GM18909 (cell line): Measurements from ENCODE around the gene COL4A2.

Experiments used
- ATAC-seq: cut with Tn5 transposase; IDR thresholded peaks from one replicate; pipeline ENCODE4 v1.9.1; 2021; ENCODE audit warnings: mild to moderate bottlenecking; ENCODE audit not compliant: unreplicated experiment, poor library complexity

Gene COL4A2

DNA sequence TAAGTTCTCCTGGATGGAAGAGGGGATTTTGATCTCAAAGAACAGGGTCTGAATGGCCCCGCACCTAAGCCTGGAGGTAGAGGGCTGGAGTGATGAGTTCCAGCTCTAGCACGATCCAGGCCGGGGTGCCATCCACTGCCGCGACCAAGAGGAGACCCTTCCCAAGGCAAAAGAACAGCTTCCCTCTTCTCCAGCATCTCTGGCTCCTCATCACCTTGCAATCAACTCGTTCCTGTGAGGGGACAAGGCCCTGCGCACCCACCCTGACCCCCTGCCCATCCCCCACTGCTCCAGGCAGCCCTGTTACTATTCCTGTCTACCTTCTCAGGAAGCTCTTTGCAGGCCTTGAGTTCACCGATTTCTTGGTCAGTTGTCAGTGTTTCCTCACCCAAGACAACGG, 17.9 kb upstream of the COL4A2 start:
- no peak for ATAC-seq

DNA sequence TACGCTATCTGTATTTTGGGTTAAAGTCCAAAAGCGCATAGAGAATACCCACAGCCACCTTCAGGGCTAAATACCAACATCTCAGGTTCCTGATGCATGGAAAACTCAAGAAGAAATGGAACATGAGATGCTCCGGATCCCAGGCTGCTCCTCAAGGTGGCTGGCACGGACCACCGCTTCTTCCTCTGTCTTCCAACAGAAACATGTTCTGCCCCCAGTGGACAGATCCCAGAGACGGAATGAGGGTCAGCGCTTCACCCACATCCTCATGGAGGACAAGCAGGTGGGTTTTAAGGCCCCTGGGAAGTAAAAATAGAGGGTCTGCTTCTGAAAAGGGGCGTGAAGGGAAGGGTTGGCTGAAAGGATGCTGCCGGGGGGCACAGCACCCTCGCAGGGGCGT, 17.4 kb upstream of the COL4A2 start:
- ATAC-seq, result no peak

DNA sequence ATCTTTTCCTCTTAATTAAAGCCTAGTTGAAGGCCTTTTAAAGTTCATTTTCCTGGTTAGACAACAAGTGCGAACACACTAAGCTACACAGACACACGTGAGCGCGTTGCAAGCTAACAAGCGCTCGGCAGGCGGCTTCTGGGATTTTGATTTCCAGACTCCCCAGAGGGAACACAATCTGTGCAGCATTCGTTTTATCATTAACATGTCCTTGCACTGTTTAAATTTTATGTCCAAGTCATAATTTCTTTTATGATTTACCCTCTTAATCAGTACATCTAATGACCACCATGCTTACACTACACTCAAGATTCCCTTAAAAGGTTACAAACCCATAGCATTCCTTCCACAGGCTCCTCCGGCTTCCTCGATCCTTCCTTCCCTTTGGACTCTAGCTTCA, 16.9 kb upstream of the COL4A2 start:
- no peak for ATAC-seq

DNA sequence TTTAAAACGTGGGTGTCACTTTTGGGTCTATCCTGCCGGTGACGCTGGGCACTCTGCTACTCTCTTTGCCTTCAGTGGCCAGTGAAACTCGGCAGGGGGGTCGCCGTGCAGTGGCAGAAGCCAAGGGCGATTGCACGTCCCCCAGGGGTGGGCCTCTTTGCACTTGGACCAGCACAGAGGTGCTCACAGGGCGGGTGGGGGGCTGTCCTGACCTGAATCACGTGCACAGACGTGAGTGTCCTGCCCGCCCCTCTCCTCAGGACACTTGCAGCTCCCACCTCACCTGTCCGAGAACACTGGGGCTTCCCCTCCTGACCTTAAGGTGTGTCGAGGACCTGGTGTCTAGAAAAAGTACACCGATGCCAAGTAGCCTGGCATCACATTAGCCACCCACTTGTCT, 16.3 kb upstream of the COL4A2 start:
- ATAC-seq, result no peak

DNA sequence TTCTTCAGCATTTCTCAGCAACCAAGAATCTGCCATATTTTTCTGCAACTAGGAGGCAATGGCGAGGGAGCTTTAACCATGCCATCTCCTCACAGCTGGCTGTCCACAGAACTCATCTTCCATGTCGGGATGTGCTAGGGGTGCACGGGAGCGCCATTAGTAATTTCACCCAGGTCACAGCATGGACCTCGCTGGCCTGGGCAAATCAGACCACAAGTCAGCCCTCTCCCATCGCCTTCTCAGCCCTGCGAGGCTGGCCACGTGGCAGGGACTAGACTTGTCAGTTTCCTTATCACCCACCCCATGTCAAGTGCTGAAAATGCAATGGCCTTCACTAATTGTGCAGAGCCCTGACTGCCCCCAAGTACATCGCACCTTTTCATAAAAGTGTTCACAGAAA, 15.8 kb upstream of the COL4A2 start:
- no peak for ATAC-seq

DNA sequence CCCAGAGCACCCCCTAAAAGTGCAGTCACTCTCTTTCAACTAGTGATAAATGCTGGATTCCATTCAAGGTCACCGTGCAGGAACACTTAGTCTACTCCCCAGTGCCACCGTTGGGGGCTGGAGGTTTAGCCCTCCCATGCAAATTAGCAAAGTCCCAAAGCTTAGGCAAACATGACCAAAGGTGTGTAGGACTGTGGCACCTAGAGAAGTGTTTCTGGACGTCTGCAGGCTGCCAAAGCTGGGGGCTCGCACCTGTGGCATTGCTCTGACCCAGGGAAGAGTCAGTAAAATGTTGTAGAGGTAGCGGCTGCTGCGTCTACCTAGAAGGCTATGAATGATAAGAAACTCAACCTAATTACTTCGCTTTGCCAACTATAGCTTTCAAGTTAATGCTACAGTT, 14.0 kb upstream of the COL4A2 start:
- no peak for ATAC-seq

DNA sequence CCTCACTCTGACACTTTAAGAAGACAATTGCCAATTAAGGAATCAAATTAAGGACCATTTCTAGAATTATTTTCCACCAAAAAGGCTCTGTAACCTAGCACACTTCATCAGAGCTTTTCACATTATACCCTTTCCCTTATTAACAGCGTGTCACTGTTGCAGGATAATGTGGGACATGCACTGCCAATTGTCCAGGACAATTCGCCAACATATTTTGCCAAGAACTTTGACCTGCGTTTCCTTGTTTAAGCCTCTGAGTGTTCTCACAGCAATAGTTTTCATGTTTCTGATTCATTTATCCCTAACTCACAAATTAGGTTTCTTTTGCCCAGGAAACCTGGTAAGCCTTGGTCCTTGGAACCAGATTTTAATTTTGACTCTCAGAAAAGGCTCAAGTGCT, 13.4 kb upstream of the COL4A2 start:
- no peak for ATAC-seq

DNA sequence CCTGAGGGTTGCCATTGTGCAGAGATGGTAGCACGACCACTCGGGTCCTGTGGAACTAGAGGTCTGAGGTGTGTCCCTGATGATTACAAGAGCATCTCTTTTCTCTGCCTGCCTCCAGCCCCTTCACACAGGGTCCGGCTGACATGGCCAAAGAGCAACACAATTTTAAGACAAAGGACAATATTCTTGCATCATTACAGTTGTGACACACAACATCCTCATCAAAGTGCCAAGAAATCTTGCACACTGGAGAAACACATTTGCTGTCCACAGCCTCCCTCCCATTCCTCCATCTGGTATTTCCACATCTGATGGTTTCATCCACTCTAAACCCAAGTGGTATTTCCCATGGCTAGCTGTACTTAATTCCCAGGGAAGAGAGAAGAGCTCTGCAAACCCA, 12.9 kb upstream of the COL4A2 start:
- ATAC-seq, result no peak

DNA sequence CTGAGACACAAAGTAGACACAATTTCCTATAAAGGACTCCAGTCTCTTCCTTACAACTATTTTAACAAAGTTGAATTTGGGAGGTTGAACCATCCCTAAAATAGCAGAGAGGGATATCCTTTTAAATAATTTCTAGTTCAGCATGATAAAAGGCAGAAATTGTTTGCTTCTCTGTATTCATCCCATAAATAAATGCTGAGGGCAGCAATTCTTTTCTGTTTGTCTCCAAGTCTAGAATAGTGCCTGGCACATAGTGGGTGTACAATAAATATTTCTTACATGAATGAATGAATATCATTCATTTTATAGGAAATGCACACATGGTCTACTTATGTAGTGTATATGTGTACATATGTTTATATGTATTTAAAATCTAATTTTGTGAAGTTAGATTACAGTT, 12.5 kb upstream of the COL4A2 start:
- ATAC-seq, result no peak

DNA sequence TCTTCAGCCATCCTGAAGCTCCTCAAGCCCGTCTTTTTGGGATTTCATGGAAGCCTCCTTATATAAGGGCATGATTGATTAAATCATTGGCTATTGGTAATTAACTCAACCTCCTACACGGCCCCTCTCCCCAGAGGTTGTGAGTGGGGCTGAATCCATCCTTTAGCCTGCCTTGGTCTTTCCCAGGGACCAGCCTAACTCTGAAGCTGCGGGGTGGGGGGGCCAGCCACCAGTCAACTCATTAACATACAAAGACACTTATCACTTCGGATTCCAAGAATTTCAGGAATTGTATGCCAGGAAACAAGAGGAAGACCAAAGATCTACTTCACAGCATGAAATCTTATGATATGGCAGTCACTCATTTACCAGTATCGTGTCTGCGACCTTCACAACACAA, 10.1 kb upstream of the COL4A2 start:
- ATAC-seq, result no peak

DNA sequence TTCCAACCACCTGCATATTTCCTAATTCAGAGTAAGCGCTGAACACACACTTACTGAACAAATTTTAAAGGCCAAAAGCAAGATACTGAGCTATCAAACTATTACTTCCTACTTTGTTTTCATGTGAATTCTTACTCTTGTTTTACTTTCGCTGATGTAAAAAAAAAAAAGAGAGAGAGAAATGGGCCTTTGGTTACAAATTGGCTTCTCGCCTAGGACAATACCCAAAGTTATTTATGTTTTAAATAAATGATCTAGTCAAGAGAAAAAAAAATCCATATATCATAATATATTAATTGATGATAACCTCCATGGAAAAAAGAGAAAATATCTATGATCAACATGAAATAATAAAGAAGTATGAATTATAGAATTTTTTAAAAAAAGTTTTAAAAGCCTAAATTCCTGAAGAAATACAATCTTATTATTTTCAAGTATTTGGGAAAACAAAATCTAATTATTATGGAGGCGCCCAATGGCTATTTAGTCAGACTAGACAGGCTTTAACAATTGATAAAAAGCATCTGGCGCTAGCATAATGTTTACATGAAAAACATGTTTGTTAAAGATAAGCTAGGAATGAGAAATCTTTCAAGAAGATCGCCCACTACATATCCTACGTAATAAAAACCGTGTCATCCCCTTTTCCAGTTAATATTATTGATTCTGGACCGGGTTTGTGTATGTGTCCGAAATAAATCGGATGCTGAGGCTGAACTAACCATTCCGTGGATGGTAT, 9.1 kb upstream of the COL4A2 start:
- no peak for ATAC-seq

DNA sequence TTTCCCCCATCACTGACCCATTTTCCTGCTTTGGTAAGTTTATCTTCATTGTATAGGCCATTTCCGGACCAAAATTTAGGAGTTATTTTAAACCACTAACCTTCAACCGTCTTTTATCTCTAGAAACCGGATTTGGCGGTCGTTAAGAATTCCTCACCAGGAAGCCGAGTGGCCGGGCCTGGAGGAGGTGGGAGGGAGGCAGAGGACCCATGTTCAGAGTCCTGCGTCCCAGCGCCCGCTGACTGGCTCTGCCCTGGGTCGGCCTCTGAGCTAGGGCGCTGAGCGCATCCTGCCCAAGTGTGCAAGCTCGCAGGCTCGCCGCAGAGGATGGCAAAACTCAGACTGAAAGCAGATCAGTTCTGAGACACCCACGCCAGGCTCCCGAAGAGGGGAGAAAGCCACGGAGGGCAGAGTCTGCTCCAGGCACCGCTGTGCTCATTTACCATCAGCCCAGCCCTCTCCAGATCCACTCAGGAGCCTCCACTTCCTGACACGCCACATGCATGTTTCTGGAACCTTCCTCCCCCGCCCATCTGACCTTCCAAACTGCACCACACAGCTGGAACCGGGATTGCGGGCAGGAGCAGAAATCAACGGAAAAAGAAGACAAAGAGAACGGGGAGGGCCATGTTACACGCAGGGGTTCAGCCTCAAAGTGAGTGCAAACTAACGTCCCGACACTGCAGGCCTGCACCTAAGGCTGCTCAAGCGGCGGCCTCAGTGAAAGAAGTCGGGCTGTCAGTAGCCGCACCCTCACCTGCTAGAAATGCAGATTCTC, 8.4 kb upstream of the COL4A2 start:
- no peak for ATAC-seq

DNA sequence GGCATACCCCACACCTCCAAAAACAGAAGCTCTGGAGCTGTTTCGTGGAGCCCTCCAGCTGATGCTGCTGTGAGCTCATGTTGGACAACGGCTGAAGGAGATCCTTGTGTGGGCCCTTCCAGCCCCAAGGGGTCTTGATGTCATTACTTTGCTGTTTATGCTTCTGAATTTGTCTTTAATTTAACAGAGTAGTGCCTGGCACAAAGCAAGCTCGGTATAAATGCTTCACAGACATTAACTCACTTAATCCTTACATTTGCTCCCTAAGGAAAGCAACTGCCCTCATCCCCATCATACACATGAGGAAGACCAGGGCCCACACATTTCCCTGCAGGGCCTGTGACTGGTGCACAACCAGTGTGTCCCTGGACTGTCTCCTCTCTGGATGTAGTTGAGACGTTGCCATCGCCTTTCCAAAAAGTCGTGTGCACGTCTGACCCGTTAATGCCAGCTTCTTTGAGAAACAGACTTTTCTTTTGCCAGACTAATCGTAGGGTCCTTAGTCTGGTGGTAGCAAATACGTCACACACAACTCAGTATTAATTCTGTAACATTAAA, 7.7 kb upstream of the COL4A2 start:
- ATAC-seq, result no peak

DNA sequence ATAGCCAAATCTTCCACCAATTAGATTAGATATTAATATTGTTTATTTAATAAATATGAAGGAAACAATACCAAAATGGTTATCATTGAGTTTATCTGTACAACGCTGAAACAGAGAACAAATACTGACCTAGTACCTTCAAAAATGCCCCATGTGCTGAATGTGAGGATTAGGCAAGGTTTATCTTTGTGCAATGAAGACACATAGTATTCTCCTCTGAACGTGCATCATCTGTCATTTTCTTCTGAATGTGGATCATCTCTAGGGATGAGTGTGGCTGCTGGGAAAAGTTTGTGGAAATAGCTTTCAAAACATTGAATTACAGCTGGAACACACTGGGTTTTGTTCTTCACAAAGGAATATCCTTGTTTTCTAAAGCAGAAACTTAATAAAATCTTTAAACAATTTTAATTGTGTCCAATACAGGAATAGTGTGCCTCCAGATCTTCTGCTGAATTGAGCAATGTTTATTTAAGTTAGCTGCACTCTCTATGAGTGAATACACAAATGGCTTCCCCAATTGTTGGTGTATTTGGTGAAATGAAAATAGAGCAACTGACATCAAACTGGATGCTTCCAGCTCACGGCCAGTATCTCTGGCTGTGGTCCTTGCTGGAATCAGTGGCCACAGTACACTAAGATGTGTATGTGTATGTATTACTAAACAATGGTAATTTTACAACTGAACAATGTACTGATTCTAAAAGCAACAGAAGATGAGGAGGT, 6.8 kb upstream of the COL4A2 start:
- ATAC-seq, result no peak

DNA sequence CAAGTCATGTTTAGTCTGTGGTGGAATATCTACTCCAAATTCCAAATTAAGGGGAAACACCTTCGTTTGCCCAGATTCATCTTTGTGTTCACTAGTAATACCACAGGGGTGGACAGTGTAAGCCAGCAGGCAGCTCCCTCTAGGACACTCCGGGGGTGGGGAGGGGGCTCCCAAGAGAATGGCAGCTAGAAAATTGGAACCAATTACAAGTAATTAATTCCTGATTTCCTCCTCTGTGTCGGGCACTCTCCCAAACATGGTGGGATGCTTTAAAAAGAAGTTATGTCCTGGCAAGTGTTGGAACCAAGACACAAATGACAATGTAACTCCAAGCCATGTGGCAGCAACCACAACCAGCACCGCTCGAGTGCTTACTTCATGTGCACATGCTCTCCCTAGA, 6.0 kb upstream of the COL4A2 start:
- no peak for ATAC-seq

DNA sequence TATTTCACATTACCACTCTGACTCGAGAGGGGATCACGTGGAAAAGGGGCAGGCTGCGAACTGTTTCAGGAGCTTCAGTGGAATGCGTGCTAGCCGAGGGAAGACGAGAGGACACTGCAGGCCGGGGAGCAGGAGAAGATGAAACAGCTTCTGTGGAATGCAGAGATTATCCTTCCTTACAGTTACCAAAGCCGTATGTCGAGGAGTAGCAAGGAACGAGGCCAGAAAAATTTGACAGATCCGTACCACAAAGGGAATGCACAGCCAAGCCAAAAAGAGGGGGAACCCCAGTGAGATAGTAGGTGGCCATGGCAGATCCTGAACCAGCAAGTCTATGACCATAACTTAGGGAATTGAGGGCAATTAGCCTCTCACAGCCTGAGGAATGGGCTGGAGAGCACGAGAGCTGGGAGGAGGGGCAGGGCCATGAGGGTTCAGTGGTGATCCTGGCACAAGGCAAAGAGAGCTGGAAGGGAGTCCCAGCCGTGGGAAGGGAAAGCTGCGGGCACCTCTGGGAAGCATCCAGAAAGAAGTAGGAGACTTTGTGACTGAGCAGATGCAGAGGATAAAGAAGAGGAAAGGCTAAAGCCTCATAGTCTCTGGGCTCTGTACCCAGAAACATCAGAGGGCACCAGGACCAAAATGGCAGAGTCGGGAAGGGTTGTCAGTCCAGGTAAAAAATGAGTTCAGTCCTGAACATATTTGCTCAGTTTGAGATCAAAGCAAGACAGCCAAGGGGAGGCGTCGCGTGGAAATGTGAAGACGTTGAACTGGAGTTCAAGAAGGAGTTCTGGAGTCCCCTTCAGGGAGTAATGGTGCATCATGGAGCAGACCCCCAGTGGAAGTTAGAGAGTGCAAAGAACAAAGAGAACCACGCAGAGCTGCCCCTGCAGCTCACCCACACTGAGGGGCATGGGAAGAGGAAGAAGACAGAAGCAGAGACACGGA, 5.2 kb upstream of the COL4A2 start:
- ATAC-seq, result no peak

DNA sequence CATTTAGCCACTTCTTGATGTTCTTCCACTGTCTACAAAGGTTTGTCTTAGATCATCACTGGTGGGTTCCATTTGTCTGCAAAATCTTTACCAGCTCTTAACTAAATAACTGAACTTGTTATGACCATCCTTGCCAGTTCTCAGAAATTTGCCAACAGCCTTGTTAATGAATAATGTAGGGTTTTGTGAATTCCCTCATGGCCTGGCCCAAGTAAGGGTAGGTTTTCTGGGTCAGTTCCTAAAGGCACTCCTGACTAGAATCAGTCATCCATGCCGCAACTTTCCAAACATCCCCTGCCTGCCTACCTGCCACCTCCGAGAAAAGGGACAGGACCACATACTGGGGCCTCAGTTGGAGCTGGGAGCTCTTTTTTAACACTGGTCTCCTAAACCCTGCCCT, 4.1 kb upstream of the COL4A2 start:
- no peak for ATAC-seq

DNA sequence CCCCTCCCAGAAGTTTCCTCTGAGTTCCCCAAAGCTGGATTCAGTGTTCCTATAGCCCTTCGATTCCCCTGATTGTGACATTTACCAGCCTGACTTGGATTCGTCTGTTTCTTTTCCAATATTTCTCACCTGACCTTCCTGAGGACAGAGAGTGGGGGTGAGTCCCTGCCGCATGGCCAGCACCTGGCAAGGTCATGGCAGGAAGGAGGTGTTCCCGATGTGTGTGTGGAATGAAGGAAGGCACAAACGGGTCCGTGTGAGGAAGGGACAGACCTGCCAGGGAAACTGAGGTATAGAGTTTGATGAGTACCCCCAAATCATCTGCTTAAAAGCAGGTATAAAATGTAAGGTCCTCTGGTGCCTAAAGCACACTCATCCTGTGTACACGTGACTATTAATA, 3.4 kb upstream of the COL4A2 start:
- ATAC-seq, result no peak

DNA sequence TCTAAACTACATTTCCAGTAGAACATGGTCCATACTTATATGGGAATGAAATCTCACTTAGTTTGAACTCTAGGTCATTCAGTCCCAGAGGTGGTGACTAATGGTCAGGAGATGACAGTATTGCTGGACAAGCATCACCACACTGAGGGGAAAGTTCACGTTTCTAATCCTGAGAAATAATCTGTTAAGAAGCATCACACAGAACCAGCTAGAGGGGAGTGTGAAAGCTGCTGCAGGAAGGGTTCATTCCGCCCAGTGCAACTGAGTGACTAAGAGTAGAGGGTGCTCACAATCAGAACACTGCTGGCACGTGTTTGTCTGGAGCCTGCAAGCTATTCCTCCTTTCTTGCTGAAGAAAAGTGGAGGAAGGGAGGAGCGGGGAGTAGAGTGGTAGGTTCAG, 2.8 kb upstream of the COL4A2 start:
- no peak for ATAC-seq

DNA sequence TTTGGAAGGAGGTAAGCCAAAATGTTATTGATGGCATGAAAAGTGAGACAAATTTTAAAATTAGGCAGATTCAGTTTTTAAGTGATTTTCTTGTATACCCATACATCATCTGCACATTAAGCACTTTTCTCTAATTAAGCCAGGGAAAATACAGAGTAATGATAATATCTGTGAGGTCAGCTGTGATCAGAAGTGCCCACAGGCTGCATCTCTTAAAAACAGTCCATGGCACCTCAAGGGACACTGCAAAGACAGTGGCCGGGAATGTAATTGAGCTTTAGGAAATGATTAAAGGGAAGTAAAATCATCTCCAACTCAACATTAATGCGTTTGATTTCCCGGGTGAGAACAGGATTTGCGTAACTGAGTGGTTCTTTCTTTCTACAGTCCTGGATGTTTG, 2.1 kb upstream of the COL4A2 start:
- ATAC-seq, result no peak
